Measurements from ENCODE around the gene SLC51A. TPM values are rescaled to one million over a fixed set of nuclear protein-coding genes. Genes with fewer than 3 reads are reported as not detected.

Gene SLC51A
- total and polyA plus RNA-seq, 9 of the 15 experiments (the other 6 are each of a cell fraction or from before 2014, with no cell fraction given), result 0.35 to 0.38 TPM; not detected in 7

GRCh38 chr3:196193736-196194541, 22.4 kb upstream of the SLC51A start (continued):
- TF ChIP-seq ARID1B (IDR thresholded peaks at IDR 0.05) (peak; percentile 84), NFRKB (IDR thresholded peaks at IDR 0.05; ENCODE audit: low read depth) (peak; percentile 12; the same call in 1 of the 2 replicates), SOX6 (IDR thresholded peaks at IDR 0.05) (0 out of 2 replicates have a peak, but pooled peaks have one; percentile 17), MYNN (IDR thresholded peaks at IDR 0.05) (peak; percentile 94), MYNN (CRISPR knock-in tag; IDR thresholded peaks at IDR 0.05) (no peak), MYC (IDR thresholded peaks at IDR 0.05; ENCODE audit: low read depth, low read length) (0 out of 2 replicates have a peak, but pooled peaks have one; percentile 25), MYC (CRISPR knock-in tag; IDR thresholded peaks at IDR 0.05; ENCODE audit: borderline replicate concordance, low read depth) (no peak; the same call in 1 of the 2 replicates), STAG1 (CRISPR knock-in tag; IDR thresholded peaks at IDR 0.05; ENCODE audit: borderline replicate concordance) (0 out of 2 replicates have a peak, but pooled peaks have one; percentile 11), ZNF311 (CRISPR knock-in tag; IDR thresholded peaks at IDR 0.05) (peak; percentile 60; the same call in 1 of the 2 replicates), CBFA2T3 (IDR thresholded peaks at IDR 0.05) (peak; percentile 89), ZFX (CRISPR knock-in tag; IDR thresholded peaks at IDR 0.05) (peak; percentile 40), HMGN3 (IDR thresholded peaks at IDR 0.05; ENCODE audit: borderline replicate concordance, extremely low read depth, insufficient read length, low read depth, low read length) (peak; percentile 89), ZNF589 (CRISPR knock-in tag; IDR thresholded peaks at IDR 0.05; ENCODE audit: low read depth) (0 out of 2 replicates have a peak, but pooled peaks have one; percentile 32), MTA2 (IDR thresholded peaks at IDR 0.05; ENCODE audit: low read depth) (peak; percentile 15; the same call in 1 of the 2 replicates), ZNF668 (CRISPR knock-in tag; IDR thresholded peaks at IDR 0.05) (peak; percentile 36; the same call in 1 of the 2 replicates), MAZ (CRISPR knock-in tag; conservative IDR thresholded peaks at IDR 0.05 in 1 of 2, IDR thresholded peaks at IDR 0.05 in 1 of 2) (peak in 1 of 2 experiments; percentile 78; a peak in 2 of 4 replicates), TCF3 (CRISPR knock-in tag; IDR thresholded peaks at IDR 0.05) (peak; percentile 84), DPF2 (IDR thresholded peaks at IDR 0.05) (peak; percentile 68), EP300 (IDR thresholded peaks at IDR 0.05; ENCODE audit: low read length) (peak; percentile 61; the same call in 1 of the 2 replicates), NFIC (IDR thresholded peaks at IDR 0.05) (peak; percentile 71), HIVEP1 (CRISPR knock-in tag; IDR thresholded peaks at IDR 0.05) (peak; percentile 57; the same call in 1 of the 2 replicates), GATAD2A (IDR thresholded peaks at IDR 0.05) (peak; percentile 87), DEAF1 (CRISPR knock-in tag; IDR thresholded peaks at IDR 0.05) (no peak), TEAD1 (CRISPR knock-in tag; IDR thresholded peaks at IDR 0.05) (peak in 1 of 2 experiments; percentile 54; a peak in 1 of 4 replicates), MAFK (IDR thresholded peaks at IDR 0.05; ENCODE audit: low read length) (no peak), SP1 (CRISPR knock-in tag; IDR thresholded peaks at IDR 0.05) (0 out of 2 replicates have a peak, but pooled peaks have one; percentile 16), POLR2G (IDR thresholded peaks at IDR 0.05; ENCODE audit: low read depth, low read length) (peak; percentile 44; the same call in 1 of the 2 replicates), CEBPB (tag; IDR thresholded peaks at IDR 0.05) (peak; percentile 35; the same call in 1 of the 2 replicates), CTBP1 (IDR thresholded peaks at IDR 0.05; ENCODE audit: borderline replicate concordance) (peak; percentile 60; the same call in 1 of the 2 replicates), CEBPG (CRISPR knock-in tag; IDR thresholded peaks at IDR 0.05) (0 out of 2 replicates have a peak, but pooled peaks have one; percentile 21), CEBPG (tag; conservative IDR thresholded peaks at IDR 0.05 in 1 of 2, IDR thresholded peaks at IDR 0.05 in 1 of 2) (peak in 1 of 2 experiments; percentile 52; a peak in 2 of 4 replicates)

All from K562 (cell line).